ENCODE data around the gene TBC1D4.
A peak's percentile ranks its signal among the peaks of the same experiment; 100 is the strongest.

Gene TBC1D4

DNA sequence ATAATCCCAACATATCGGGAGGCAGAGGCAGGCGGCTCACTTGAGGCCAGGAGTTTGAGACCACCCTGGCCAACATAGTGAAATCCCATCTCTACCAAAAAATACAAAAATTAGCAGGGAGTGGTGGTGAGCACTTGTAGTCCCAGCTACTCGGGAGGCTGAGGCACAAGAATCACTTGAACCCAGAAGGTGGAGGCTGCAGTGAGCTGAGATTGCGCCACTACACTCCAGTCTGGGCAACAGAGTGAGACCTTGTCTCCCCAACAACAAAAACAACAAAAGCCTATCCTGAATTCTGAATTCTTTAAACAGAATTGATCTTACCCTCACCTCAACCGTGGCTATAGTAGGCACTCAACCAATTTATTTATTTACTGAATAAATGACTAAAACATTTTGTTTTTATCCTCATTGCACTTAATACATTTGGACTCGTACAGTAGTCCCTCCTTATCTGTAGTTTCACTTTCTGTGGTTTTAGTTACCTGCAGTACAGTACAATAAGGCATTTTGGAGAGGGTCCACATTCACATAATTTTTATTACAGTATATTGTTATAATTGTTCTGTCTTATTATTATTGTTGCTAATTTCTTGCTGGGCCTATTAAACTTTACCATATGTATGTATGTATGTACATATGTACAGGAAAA is 98.8 kb downstream of the TBC1D4 start:
- no peak for DNase-seq

DNA sequence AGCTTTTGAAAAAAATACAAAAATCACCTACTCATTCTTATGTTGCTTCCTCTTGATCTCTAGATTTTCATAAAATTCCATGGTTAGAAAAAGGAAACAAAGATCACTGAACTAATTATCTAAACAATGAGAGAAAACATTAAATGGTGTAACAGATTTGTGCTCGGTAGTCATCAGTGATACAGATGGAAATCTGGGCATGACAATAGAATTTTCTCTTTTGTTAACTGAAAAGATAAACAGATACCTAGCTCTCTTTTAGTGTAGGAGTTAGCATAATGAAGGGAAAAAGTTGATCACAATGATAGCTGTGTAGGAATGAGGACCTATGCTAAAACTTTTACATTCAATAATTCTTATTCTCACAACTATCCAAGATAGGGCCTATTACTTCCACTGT is 103.7 kb downstream of the TBC1D4 start:
- no peak for DNase-seq

DNA sequence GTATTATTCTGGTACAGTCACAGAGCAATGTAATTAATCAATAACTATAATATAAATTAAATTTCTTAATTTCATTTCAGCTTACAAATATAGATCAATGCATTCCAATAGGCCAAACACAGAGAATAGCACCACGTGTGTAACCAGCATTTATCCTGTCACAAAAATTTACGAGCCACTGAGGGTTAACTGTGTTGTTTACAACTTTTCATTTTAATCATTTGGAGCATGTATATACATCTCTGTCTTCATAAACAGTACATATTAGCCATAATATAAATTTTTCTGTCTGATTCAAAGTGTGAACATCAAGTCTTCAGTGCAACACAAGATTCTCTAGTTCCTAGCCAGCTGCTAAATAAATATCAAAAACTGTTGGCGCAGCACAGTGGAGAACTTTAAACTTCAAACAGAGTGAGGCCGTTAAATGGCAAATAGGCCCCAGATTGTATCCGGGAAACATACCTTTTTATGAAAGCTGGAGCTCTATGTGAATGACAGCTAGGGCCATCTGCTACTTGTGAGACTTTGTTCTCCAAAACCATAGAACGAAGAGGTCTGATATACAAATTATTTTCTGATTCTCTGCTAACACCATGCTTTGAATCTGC is 105.1 kb downstream of the TBC1D4 start:
- DNase-seq = no peak

DNA sequence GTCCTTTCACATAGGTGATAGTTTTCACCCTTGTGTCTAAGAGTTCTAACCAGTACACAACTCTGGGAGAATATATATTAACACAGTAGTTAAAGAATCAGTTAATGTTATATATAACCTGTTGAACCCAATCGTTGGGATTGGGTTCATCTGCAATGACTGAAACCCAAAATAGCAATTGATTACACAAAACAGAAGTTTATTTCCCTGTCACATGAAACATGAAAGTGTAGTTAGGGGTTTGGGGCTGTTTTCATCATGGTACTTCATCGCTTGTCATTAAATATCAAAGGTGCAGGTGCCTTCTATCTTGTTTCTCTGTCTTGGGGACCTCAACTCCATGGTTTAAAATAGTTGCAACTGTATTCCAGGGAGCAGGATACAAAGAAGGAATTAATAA is 106.6 kb downstream of the TBC1D4 start:
- DNase-seq = no peak

DNA sequence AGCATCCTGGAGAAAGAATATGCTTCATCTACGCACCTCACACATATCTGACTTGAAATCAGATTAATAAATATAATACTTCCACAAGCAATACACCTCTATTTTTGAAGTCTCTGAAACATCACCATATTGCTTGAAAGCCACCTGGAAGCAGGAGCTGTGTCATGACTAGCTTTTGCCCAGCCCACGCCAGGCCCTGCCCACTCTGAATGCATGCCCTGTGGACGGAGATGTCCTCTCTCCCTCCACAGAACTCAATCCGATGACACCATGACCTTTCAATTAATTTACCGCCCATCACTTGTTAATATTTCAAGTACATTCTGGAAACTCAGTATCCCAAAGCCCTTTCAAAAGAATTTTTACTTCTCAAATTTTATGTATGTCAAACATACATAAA is 108.0 kb downstream of the TBC1D4 start:
- no peak for DNase-seq

DNA sequence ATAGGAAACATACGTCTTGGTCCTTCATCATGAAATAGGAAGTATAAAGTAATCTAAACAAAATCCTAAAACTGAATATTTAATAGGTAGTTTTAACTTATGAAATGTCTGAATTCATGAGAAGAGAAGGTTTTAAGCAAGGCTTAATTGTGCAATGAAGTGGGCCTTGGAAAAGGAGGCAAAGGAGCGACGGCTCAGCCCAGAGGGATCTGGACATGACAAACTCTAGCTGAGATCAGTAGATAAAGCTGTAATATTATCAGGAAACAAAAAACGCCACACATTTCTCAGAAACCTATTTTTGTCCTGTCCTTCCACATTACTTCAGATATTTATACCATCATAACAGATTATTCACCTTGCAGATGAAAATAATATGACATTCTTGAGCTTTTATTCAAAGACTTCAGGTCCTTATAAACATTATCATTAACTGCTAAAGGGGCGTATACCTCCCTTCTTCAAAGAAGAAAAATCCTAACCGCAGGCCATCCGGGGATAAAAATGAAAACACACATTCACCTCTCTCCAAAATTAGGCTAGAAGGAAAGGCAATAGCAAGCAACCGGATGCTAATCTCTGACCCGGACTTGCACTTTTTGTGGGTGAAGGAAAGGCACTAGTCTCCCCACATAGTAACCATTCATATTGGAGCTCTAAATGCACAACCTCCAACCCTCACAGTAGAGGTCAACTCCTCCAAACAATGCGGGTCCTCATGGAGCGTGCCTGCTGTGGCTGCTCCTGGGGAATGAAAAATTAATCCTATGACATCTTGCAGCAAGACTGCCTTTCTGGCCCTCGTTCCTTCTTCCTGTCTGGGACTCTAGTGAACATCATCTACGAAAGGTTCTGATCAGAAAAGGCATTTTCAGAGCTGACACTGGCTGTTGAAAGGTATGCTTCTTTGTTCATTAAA is 108.8 kb downstream of the TBC1D4 start:
- DNase-seq = no peak

DNA sequence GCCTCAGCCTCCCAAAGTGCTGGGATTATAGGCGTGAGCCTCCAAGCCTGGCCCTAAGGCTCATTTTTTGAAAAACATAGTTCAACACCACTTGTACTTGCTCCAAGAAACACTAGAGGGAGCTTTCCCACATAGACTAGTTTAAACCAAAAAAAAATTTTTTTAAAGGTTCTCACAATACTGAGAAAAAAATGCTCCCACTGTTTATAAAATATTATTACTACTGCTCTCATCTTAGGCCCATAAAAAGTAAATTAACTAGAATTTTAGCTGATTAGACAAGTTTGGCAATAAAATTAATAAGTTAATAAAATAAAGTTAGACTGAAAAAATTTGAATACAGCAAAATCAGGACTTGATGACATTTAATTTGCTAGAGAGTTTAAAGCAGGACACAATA is 109.5 kb downstream of the TBC1D4 start:
- peak; percentile 13 for DNase-seq

DNA sequence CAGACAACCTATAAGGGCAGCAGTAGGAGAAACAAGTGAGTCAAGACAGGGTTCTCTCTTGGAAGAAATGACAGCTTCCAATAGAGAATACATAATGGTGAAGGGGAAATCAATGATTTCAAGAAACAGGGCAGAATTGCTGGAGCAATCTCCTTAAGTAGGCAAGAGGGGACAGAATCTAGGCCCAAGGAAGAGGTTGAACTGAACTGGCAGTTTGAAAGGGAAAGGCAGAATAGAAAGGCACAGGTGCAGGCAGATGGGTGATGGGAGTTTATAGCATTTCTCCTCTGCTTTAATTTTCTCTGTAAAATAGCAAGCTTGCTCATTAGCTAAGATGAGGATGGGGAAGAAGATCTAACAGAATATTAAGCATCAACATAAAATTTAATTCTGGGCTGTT is 110.8 kb downstream of the TBC1D4 start:
- no peak for DNase-seq

DNA sequence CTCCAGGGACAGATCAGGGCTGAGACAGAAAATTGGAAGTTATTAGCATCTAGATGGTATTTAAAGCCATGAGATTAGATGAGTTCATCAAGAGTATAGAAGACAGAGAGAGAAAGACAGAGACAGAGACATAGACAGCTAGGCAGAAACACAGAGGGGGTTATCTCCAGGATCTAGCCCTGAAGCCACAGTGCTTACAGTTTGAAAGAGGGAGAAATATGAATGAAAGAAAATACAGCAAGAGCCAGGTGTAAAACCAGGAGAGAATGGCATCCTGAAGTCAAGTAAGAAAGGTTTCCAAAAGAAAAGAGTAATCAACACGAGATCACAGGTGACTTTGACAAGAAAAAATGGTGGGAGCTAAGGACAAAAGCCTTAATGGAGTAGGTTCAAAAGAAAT is 111.2 kb downstream of the TBC1D4 start:
- DNase-seq = no peak

DNA sequence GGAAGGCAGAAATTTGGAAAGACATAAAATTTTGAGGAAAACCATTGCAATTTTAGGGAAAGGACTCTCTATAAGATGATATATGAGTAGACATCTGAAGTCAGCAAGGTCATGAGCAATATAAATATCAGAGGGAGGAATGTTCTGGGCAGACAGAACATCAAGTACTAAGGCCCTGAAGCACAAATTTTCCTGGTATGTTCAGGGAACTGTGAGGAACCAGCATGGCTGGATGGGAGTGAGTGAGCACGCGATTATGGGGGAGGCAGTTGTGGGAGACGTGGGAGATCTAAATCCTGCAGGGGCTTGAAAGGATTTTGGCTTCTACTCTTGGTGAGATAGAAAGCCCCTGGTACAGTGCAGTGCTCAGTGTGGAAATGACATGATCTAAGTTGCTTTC is 112.0 kb downstream of the TBC1D4 start:
- no peak for DNase-seq

DNA sequence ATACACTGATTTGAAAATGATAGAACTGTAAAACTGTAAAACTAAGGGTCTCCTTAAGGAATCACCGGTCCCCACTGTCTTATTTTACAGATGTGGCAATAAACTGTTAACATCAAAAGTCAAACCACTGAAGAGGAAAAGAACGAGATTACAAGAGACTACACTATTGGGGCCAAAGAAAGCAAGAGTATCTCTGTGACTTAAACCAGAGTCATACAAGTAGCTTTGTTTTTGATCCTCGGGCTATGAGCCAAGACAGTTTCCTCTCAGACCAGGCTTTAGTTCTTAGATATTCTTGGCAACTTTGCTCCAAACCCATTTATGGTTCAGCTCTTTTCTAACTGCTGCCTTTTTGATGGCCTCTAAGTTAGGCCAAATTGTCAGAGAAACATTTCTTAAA is 113.8 kb downstream of the TBC1D4 start:
- DNase-seq = no peak

DNA sequence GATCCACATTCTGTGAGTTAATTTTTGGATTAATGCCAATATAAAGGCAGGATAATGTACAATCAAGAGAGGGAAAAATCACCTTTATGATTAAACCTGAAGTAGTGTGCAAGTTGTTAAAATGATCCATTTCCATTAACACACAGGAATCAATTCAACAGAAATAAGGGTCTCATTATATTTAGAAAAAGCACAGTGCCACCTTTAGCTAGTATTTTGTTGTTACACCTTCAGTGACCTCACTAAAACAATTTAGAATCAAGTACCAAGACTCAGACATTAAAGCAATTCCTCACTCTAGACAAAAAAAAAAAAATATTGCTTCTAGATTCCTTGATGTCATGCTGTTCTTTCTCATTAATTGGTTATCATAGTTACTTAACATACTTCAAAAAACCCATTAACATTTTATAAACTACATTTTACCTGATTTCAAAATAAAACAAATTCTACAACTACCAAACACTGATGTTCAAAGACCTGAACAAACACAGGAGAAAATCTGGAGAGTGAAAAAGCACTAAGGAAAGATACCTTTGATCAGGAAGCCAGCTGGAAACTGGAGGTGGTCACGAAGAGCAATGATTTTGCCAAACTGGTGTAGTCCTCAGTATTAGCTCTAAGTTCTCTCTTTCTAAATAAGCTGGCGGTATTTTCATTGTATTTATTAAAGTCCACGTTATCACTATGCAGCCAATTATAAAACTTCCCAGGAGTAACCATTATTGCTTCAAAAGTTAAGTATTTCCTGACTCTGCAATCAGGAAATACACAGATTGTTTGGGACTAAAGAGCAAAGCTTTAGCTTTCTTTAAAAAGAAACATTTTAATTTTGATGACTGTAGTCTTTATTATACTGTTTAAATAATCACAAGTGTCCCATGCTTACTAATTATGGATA is 115.3 kb downstream of the TBC1D4 start:
- no peak for DNase-seq

DNA sequence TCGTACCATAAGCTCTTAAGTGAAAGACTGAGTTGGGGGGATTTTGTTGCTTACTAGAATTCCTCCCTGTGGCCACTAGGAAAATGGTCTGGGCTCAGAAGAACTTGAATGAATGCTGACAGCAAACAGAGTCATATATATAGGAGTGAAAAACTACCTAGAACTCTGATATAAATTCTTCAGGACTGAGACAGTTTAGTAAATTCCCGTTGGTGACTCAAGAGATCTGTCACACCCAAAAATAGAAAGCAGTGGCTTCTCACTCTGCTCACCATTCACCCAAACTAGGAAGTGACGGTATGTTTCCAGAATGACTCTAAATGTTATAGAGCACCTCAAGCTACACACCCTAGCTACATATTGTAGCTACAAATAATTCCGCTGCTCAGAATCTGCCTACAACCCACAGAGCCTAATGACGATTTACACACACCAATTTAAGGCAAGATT is 116.2 kb downstream of the TBC1D4 start:
- DNase-seq = no peak

DNA sequence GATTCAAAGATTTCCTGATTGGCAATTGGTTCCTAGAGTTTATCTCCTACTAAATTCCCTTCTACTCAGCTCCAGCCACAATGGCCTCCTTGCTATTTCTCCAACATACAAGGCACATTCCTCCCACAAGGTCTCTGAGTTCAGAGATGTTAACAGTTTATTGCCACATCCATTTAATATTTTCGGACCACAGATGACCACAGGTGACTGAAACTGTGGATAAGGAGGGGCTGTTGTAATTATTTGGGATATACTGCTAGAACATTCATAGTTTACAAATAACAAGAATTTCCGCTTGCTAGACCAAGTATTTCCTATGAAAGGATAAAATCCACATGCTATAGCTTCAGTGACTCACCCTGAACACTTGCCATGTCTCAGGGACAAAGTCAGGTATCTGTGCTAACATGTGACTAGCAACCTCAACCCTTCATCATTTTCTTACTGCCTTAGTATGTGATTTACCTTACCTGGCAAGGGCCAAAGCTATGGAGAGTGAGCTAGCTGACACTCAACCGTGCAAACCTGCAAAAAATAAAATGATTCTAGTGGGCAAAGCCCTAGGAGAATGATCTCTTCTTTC is 117.7 kb downstream of the TBC1D4 start:
- DNase-seq = no peak

DNA sequence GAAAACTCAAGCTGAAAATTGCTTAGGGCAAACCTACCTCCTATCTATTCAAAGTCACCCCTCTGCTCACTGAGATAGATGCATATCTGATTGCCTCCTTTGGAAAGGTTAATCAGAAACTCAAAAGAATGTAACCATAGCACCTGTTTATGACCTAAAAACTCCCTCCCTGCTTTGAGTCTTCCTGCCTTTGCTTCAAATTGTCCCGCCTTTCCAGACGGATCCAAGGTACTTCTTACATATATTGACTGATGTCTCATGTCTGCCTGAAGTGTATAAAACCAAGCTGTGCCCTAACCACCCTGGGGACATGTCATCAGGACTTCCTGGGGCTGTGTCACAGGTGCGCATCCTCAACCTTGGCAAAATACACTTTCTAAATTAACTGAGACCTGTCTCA is 118.6 kb downstream of the TBC1D4 start:
- DNase-seq = no peak

DNA sequence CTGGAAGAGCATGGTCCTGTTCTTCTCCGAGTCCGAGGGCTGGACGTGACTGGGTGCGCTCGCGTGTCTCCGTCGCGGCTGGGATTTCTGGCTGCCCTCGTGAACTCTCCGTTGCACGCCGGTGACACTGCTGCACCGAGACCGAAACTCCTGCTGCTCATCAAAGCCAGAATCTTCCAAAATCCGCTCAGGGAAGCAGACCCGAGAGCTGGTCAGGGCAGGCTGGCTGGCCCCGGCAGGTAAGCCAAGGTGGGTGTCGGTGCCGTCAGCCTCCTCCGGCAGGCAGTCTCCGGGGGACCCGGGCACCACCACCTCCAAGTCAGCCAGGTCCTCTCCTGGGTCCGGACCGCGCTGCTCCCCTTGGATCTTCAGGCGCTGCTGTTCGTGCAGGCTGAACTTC is 119.9 kb downstream of the TBC1D4 start:
- no peak for DNase-seq

DNA sequence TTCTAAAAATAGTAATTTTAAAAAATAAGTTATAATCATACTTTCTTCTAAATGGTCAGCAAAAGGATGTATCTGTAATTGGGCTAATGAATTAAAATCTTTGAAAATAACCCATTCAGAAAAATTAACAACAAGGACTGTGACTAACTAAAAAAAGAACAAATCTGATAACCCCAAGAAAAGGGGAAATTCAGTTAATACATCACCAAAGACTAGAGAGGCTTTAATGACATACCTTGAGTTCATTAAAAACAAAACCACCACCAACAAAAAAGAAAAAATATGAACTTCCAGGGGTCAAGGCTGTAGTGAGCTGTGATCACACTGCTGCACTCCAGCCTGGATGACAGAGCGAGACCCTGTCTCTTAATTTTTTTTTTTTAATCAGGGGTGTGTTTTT is 121.8 kb downstream of the TBC1D4 start:
- no peak for DNase-seq

DNA sequence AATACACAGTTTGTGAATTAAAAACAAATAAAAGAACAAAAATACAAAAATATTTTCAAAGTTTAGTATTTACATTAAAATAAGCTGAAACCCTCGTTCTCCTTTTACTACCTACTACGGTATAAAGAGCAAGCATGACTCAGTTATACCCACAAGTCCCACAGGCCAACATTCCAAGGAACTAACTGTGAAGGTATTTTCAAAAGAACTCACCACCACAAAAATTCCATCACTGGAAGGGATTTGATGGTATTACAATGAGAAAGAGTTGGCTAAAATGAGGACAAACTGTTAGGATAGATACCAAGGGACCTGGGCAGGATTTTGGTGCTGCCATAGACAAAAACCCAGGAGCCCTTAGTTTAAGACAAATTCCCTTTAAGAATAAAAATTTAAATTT is 122.7 kb downstream of the TBC1D4 start:
- DNase-seq = no peak

DNA sequence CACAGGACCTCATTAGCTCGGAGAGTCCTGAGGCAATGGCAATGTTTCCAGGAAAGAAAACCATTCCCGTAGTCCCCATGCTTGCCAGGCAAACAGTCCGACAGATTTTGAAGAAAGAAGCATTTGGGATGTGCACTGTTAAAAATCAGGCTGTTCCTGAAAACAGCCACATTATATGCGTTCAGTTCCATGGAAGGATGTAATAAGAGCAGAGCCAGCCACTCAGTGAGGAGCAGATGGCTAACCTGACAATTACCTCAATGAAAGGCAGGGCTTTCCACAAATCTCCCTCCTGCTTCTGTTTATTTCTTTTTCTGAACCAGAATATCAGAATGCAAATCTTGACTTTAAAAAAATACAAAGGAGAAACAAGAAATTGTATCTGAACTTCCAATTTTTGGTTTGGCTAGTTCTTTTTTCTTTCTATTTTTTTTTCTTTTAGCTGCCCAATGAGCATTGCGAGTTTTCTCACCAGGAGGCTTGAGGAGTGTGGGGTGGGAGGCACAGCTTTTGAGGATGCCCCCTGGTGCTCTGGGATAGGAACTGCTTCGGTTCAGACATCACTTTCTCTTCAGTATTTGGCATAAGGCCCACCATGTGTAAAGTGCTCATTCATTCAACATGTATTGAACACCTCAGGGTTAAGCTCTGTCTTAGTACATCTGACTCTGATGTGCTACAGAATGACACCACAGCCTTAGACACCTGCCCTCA is 124.2 kb downstream of the TBC1D4 start:
- DNase-seq = peak; percentile 67

DNA sequence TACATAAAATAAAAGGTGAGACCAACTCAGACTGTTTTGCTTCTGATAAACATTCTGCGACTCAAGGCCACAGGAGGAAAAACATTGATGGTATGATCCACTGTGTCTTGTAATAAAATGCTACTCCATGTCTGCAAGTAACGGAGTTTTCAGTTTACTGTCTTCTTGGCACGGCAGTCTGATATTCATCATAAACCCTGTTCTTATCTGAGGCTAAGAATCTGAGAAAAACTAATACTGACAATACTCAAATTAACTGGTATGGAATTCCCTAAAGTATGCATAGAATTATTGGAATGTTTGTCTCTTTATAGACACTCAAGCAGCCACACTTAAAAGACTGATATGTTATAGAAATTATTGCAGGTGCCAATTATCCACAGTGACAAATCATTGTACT is 125.5 kb downstream of the TBC1D4 start:
- DNase-seq = no peak

DNA sequence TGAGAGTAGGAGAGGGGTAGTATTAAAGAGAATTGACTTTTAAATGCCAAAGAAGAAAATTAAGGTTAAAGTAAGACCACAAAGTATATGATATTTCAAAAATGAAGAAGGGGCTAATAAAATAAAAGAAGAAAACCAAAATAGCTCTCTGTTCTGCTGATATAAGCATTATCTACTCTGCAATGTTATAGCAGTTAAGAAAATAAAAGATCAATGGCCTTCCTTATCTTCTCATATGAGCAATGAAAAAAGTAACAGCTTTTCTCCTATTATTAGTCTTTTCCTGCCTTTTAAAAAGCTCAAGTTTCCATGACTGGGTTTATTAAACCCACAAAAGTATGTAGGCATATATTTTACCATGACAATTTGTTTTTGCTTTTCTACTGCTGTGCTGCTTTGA is 126.4 kb downstream of the TBC1D4 start:
- DNase-seq = no peak

DNA sequence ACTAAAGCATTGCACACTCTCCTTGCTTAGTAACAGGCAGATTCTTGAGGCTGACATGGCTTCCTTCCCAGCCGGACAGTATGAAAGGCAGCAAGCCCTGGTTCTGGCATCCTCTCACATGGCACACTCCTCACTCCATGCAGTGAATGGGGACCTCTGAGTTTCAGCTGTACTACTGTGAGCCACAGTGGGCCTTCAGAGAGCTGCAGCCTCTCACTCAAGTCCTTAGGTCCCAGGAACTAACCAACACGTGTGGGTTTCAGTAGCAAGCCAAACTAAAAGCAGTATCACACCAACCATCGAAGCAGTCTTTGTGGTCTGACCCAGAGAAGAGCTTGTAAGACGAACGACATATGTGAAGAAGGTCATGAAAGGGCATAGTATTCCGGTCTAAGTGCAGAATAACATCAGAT is 128.2 kb downstream of the TBC1D4 start:
- no peak for DNase-seq
